ENCODE measurements around the gene ATIC. TPM values are rescaled to one million over a fixed set of nuclear protein-coding genes. Genes with fewer than 3 reads are reported as not detected.

The ATIC gene
- total RNA-seq, 1 experiment from 2014 or later, result 295 TPM

GRCh38 chr2:215352602-215353001, 40.7 kb downstream of the ATIC start:
- Histone ChIP-seq H3K4ac (ENCODE audit: low read depth, low read length) (no peak overlapping the region), H3T11ph (ENCODE audit: low read length) (no peak overlapping the region), H2AK5ac (ENCODE audit: insufficient read length, low read length) (no peak overlapping the region), H4K20me1 (ENCODE audit: control insufficient read depth, insufficient read depth, insufficient read length) (no peaks in the 10 kb centered on the region), H3K4me2 (ENCODE audit: insufficient read depth, insufficient read length, low read length) (no peak overlapping the region), H3K23me2 (ENCODE audit: insufficient read length, low read depth, low read length, poor library complexity, severe bottlenecking) (no peaks in the 10 kb centered on the region), H3K56ac (ENCODE audit: insufficient read length, low read depth, low read length) (no peak overlapping the region), H3K14ac (ENCODE audit: insufficient read depth, low read length) (no peak overlapping the region), H4K5ac (ENCODE audit: insufficient read length, low read depth, low read length) (no peak overlapping the region), H2BK5ac (ENCODE audit: insufficient read length, low read length) (no peak overlapping the region), H3K27me3 (ENCODE audit: insufficient read depth, low read length) (no peaks in the 10 kb centered on the region), H2AFZ (ENCODE audit: low read length) (no peak overlapping the region), H3K23ac (ENCODE audit: insufficient read length, low read depth, low read length) (no peak overlapping the region), H3K79me1 (ENCODE audit: insufficient read depth, low read depth, low read length, poor library complexity, severe bottlenecking) (no peaks in the 10 kb centered on the region), H4K8ac (replicated peaks; ENCODE audit: insufficient read length, low read depth, low read length) (no peak overlapping the region), H3K9ac (ENCODE audit: extremely low read depth, insufficient read length, low read length) (no peak overlapping the region), H3K27ac (ENCODE audit: insufficient read length, low read depth, low read length) (no peak overlapping the region), H2BK20ac (ENCODE audit: low read depth, low read length, poor library complexity, severe bottlenecking) (no peak overlapping the region), H3K9me3 (ENCODE audit: control insufficient read depth, low read depth, low read length) (no peaks in the 10 kb centered on the region), H2BK120ac (ENCODE audit: low read depth, low read length, poor library complexity, severe bottlenecking) (no peak overlapping the region), H2BK12ac (ENCODE audit: insufficient read length, low read depth, low read length) (no peak overlapping the region), H3K4me1 (ENCODE audit: insufficient read depth, low read length) (no peaks in the 10 kb centered on the region), H3K79me2 (ENCODE audit: insufficient read depth, low read length) (no peaks in the 10 kb centered on the region), H4K91ac (ENCODE audit: insufficient read length, low read depth, low read length) (no peak overlapping the region), H2BK15ac (ENCODE audit: low read depth, low read length) (no peak overlapping the region), H3K18ac (ENCODE audit: insufficient read length, low read depth, low read length) (no peak overlapping the region)
- no peaks in the 10 kb centered on the region for H3K4me1 Mint-ChIP-seq
- DNase-seq, result no peak
- no peaks in the 10 kb centered on the region for H3K9me3 Mint-ChIP-seq
- no CpG with 5 or more reads among the region's 4 CpGs for WGBS (ENCODE audit: extremely low coverage, insufficient read length, low lambda C conversion rate)
- no peak overlapping the region for H3K4me3 Mint-ChIP-seq
- H3K27ac Mint-ChIP-seq, result no peak overlapping the region; a peak in 1 of 7 replicates
- peaks cover 21 to 50% (median 33%) of the 10 kb centered on the region in 3 experiments for H3K36me3 Mint-ChIP-seq (ENCODE audit: insufficient read depth in 1 of 3, low read depth in 3 of 3)
- no peak for TF ChIP-seq CTCF (conservative IDR thresholded peaks at IDR 0.05)
- H3K27me3 Mint-ChIP-seq (ENCODE audit: low read depth), result no peaks in the 10 kb centered on the region

All from H9 (cell line).